NAMALWA (cell line): ENCODE data around the gene SLC39A11.
"Not testable (repeated sequence)": the region's sequence is repeated elsewhere in the genome, so short reads cannot be mapped to it uniquely, and the experiment has no call there.

Experiments
- DNase-seq: peaks from one replicate; pipeline ENCODE4 v3.0.0-alpha.2; 2015; ENCODE audit warnings: low spot score

SLC39A11 gene

GRCh38 chr17:72654706-72655105 lies 437.8 kb downstream of the SLC39A11 start:
- DNase-seq = no peak

DNA sequence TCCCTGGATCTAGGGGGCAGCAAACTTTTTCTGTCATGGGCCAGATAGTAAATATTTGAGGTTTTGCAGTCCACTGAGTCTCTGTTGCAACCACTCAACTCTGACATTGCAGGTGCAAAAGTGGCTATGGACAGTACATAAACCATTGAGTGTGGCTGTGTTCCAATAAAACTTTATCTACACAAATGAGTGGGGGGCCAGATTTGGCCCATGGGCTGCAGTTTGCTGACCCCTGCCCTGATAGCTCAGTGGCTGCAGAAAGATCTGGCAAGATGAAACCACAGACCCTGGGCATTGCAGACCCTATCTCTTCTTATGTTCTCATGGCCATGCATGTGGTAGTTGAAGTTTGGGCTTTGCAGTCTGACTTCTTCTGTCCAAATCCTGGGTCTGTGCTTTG lies 440.5 kb downstream of the SLC39A11 start:
- no peak for DNase-seq

GRCh38 chr17:72648702-72649101 lies 443.8 kb downstream of the SLC39A11 start:
- DNase-seq = no peak

DNA sequence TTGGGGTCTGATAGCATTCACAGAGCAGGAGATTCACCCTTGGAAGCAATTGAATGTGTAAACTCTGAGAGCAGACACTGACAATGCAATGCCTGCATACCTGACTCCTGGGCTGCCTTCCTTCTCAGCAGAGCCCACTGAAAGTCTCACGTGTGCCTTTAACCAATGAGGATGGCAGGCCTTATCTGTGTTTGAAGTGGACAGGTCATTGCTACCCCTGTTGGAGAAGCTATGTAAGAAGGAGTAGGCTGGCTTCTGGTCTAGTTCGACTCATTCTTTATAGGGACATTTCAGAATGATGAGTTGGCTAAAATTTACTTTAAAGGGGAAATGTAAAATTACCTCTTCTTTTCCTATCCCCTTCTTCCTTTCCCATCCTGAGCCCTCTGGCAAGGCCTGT lies 446.3 kb downstream of the SLC39A11 start:
- DNase-seq = no peak

DNA sequence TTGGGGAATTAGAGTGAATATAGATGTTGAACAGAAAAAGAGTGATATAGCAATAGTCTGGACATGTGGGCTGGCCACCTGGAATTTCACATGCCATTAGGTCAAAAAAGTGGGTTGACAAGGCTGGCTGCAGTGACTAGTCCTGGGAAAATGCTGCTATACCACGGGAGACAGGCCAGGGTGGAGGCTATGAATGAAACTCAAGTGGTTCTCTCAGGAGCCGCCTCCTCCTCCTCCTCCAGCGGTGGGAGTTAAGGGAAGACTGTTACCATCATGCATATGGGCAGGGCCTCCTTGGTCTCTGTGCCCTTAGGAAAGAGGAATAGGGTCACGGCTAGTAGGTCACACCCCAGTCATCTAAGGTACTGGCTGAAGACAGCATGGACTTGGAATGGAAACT lies 448.0 kb downstream of the SLC39A11 start:
- DNase-seq = no peak

DNA sequence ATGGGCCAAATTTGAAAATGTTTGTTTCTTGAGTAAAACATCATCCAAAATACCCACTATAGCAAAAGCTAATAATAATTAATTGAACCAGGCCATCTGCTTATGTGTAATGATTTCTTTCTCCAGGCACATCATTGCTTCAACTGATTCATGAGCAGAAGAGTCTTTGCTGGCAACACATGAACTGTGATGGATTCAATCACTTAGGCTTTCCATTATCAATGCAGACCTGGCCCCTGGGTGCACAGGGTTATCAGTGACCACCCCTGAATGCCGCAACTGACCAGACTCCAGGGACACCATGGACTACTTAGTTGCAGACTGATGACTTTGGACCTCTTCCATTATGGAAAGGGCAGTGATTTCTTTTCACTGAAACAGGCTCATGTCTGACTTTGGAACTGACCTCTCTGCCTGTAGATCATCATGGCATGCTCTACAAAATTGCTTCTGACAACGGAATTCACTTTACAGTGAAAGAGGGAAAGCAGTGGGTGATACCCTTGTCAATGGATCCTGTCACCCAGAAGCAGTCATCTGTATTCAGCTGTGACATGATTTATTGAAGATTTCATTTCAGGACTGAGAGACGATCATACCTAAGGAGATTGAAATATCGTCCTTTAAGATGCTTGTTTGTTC lies 448.8 kb downstream of the SLC39A11 start:
- no peak for DNase-seq

- no peak for DNase-seq
These were observed 449.8 kb downstream of the SLC39A11 start for GRCh38 chr17:72642720-72643119.

- DNase-seq = no peak
These were observed 451.9 kb downstream of the SLC39A11 start for GRCh38 chr17:72640415-72641165.

DNA sequence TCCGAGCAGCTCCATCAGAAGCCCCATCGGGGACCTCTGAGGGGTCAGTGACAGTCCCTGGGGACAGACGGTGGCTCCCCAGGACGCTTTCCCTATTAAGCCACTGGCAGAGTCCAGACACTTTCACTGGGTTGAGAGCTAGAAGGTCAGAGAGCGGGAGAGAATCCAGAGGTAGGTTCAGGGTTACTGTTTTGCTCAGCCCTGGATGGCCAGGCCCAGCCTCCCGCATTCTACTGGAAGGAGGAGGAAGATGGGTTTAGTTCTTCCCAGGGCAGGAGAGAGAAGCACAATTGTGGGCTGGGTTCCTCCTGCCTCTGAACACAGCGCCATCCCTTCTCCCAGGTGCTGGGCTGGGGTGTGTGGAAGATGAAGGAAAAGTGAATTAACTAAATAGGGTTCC lies 452.8 kb downstream of the SLC39A11 start:
- no peak for DNase-seq

DNA sequence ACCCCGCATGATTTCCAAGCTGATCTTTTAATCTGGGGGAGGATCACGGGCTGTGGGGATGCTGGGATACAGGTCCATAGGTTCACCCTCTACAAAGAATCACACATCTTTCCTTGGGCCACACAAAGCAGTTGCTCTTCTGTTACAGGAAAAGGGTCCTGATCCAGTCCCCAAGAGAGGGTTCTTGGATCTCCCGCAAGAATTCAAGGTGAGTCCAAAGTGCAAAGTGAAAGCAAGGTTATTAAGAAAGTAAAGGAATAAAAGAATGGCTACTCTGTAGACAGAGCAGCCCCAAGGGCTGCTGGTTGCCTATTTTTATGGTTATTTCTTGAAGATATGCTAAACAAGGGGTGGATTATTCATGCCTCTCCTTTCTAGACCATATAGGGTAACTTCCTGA lies 453.6 kb downstream of the SLC39A11 start:
- DNase-seq = not testable (repeated sequence)

DNA sequence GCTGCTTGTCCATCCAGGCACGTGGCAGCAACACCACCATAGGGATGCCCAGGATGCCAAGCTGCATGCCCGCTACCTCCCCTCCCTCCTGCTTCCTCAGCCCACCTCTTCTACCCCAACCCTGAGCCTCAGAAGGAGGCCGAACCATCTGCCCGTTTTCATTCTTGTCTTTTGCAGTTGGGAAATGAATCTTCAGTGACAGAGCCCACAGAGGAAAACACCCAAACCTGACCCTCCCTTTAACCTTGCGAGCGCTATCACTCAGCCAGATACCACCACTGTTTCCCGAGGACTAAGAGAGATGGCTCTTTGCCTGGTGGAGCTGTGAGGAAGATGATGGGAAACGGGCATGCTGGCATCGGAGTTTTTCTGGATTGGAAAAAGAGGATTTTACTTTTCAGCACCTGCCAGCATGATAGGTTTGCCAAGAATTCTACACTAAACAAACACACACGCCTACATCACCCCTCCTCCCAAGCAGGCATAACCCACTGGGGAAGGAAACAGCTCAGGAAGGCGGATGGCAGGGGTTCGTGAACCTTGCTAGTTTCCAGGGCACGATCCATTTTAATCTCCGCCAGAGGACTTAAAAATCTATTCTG lies 457.4 kb downstream of the SLC39A11 start:
- DNase-seq = no peak

DNA sequence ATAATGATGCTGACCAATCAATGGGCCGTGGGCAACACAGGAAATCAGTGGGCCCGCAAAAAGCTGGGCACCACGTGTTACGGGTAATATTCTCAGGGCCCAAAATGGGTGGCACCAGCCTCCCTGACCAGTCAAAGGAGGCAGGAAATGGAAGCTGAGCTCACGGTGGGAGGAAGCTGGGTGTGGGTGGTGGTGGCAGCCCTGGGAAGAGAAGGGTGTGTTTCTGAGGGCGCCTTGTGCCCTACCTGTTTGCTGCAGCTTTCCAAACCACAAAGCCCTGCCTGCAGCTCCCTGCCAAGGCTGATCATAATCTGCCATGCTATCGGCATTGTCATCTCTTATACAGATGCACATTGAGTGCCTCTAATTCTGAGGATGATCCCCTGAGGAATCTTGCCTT lies 457.9 kb downstream of the SLC39A11 start:
- DNase-seq = no peak

DNA sequence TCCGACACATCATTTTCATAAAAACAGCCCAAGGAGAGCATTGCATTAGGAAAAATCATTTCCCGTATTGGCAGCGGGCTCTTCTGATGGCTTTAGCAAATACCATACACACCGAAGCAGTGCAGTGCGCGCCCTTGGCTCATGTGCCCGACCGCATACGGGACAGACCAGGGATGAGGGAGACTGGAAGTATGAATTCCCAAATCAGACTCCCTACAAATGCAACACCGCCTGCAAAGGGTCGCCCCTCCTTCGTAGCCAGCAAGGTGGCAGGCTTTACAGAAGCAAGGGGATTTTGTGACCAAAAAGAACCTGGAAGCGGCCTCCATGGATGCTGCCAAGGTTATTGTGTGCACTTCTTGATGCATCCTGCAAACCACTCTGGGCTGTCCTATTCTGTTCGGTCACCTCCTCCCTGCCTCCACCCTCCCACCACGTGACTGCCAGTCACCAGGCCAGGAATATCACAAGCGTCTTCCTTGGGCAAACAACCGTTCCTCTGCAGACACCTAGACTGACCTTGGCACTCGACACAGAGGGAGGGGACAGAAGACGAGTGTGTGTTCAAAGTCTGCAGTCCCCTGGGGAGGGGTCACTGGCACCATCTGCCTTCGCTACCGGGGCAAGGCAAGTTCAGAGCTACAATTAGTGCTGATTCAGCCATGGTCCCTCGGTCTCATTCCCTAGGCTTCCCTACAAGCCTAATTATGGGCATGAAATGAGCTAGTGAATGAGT lies 460.4 kb downstream of the SLC39A11 start:
- no peak for DNase-seq

GRCh38 chr17:72631568-72631948 lies 460.9 kb downstream of the SLC39A11 start:
- DNase-seq = no peak

GRCh38 chr17:72624652-72625051 lies 467.8 kb downstream of the SLC39A11 start:
- no peak for DNase-seq

DNA sequence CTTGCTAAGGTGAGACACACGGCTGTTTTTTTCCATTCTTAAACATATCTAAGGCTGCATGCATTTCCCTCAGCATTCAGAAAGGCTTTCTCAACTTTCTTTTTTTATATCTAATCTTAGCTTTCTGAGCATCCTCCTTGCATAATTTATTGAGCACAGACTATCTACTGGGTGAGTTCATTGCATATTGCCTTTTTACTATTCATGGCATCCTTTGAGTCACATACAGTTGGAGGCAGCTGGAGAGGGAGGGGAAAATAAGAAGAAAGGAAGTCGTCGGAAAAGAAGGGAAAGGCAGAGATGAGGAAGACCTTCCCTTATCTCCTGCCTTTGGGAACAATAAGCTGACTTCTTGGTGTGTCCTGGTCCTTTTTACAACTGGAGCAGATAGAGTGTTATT lies 468.3 kb downstream of the SLC39A11 start:
- DNase-seq = no peak

GRCh38 chr17:72622661-72623433 lies 469.6 kb downstream of the SLC39A11 start:
- no peak for DNase-seq

- no peak for DNase-seq
These were observed 472.4 kb downstream of the SLC39A11 start for GRCh38 chr17:72619976-72620650.

DNA sequence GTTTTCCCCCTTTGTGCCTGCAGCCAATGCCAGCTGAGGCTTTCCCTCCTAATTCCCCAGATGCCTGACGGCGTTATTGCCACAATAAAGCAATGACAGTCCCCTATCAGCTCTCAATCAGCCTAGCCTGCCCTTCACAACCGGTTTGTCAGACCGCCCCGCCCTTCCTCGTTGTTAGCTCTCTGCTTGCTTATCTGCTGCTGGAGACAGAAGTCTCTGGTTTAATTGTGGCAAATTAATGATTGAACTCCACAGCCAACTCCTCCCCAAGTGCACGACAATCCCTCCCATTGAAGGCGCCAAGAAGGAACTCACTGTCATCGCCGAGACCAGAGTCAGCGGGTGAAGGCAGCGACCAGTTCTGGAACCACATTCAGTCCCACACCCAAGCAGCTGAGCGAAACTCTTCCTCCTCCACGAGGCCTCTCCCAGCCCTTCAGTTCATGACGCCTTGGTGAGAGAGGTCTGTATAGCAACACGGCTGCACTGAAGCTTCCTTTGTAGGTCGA lies 474.4 kb downstream of the SLC39A11 start:
- no peak for DNase-seq

DNA sequence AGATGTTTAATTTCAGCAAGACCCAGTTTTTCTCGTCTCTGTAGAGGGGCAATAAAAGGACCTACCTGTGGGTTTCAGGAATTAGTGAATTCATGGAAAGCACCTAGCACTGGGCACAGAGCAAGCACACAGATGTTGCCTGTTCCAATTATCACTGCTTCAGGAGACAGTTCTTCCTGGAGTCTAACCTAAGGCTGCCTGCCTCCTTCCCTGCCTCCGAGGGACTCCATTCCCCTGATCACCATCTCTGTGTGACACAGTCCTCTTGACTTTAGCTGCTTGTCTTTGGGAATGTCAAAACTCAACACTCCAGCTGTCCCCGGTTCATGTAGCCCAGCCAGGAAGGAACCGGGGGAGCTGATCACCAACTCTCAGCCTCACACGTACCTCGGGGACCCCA lies 474.9 kb downstream of the SLC39A11 start:
- DNase-seq = no peak

DNA sequence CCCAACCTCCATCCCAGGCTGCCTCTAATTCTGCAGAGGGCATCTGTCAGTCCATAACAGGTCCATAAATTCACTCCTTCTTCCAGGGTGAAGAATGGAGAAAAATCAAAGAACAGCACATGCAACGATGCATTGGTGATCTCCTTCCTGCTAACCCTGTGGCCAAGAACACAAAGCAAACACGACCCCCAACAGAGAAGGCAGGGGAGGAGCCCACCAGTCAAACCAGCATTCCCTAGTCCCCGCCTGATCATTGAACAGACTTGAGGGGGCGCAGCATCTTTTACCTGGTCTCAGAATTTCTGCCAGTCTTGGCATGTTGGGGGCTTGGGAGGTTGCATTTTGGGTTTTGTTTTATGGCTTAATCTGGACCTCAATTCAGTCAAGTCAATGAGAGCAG lies 476.0 kb downstream of the SLC39A11 start:
- DNase-seq = no peak
